ENCODE measurements around the gene PCBP1.
"Not testable (repeated sequence)": the region's sequence is repeated elsewhere in the genome, so short reads cannot be mapped to it uniquely, and the experiment has no call there.

The PCBP1 gene

GRCh38 chr2:70133491-70134322 lies 46.4 kb downstream of the PCBP1 start:
- DNase-seq (ENCODE audit: extremely low read depth, low read depth): no peak
- TF ChIP-seq, protein P1, sequence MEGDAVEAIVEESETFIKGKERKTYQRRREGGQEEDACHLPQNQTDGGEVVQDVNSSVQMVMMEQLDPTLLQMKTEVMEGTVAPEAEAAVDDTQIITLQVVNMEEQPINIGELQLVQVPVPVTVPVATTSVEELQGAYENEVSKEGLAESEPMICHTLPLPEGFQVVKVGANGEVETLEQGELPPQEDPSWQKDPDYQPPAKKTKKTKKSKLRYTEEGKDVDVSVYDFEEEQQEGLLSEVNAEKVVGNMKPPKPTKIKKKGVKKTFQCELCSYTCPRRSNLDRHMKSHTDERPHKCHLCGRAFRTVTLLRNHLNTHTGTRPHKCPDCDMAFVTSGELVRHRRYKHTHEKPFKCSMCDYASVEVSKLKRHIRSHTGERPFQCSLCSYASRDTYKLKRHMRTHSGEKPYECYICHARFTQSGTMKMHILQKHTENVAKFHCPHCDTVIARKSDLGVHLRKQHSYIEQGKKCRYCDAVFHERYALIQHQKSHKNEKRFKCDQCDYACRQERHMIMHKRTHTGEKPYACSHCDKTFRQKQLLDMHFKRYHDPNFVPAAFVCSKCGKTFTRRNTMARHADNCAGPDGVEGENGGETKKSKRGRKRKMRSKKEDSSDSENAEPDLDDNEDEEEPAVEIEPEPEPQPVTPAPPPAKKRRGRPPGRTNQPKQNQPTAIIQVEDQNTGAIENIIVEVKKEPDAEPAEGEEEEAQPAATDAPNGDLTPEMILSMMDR (IDR thresholded peaks at IDR 0.05; ENCODE audit: low read depth, low read length): no peak

DNA sequence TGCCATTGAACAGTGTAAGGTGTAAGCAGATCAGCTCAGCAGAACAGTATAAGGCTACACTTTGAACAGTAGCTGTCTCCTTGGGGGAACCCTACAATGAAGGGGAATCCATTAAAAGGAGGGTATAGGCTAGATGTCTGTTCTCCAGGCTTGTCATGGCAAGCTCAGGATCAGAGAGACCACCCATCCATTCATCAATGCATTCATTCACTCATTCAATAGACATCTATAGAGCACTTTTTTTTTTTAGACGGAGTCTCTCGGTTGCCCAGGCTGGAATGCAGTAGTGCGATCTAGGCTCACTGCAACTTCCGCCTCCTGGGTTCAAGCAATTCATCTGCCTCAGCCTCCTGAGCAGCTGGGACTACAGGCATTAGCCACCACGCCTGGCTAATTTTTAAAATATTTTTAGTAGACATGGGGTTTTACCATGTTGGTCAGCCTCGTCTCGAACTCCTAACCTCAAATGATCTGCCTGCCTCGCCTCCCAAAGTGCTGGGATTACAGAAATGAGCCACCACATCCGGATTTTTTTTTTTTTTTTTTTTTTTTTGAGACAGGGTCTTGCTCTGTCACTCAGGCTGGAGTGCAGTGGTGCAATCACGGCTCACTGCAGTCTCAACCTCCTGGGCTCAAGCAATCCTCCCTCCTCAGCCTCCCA lies 47.2 kb downstream of the PCBP1 start:
- not testable (repeated sequence) for DNase-seq (ENCODE audit: extremely low read depth, low read depth)

Measured in AG09319 (cell line).